HepG2 (cell line): ENCODE measurements around the gene THBS2. TPM values are rescaled to one million over a fixed set of nuclear protein-coding genes. Genes with fewer than 3 reads are reported as not detected.

ENCODE experiments used
- ATAC-seq: fragments of 200-7000 bp; cut with Tn5 transposase; 3 replicates; pipeline ENCODE4 v1.9.1; 2020; ENCODE audit warnings: mild to moderate bottlenecking, moderate library complexity
- BruUV-seq: library from RNA; stranded (reverse); fragments of 400-500 nt; replicated peaks from 2 replicates; lab custom pipeline; 2021; lab: Mats Ljungman, UMichigan
- CTCF ChIA-PET: fragments of 300-600 bp; formaldehyde crosslinking; extraction: SDS; loops from one replicate; lab custom pipeline; 2021; ENCODE audit warnings: low total read pairs, inconsistent platforms, low intra/inter-chr PET ratio; lab: Yijun Ruan, JAX
- POLR2A ChIA-PET: fragments of 350-600 bp; sonication (Branson Sonifier 250); formaldehyde crosslinking; loops from one replicate; lab custom pipeline; 2020; ENCODE audit warnings: antibody characterized with exemption, inconsistent platforms; lab: Yijun Ruan, JAX
- DNase-seq: peaks from one replicate; pipeline ENCODE4 v3.0.0-alpha.2; 2015; ENCODE audit warnings: low spot score
- FAIRE-seq: peaks from 3 replicates; lab custom pipeline; 2011; peaks lifted over from hg19 to GRCh38; lab: Jason Lieb, UNC
- H2AFZ ChIP-seq: one replicate; pipeline ENCODE4 v1.6.1; 2011; ENCODE audit warnings: low read length, inconsistent platforms
- H3K27ac ChIP-seq: fragments of 300-600 bp; 3 replicates; pipeline ENCODE4 v1.8.0; 2011; ENCODE audit warnings: mixed run types, mild to moderate bottlenecking, mixed read lengths, low read length, inconsistent platforms; ENCODE audit not compliant: insufficient read depth; ENCODE audit errors: extremely low read length
- H3K27me3 ChIP-seq, 2 experiments: fragments of 200-600 bp in 1 of 2; 2 replicates in 1 of 2; 3 replicates in 1 of 2; pipeline versions ENCODE4 v1.6.0 to v1.8.0; 2011; ENCODE audit warnings: low read length in 2 of 2, mild to moderate bottlenecking in 2 of 2, moderate library complexity in 2 of 2, inconsistent platforms in 1 of 2; ENCODE audit not compliant: insufficient read depth in 2 of 2, control insufficient read depth in 1 of 2
- H3K36me3 ChIP-seq, 2 experiments: fragments of 200-600 bp in 1 of 2; replicated peaks in 1 of 2; 2 replicates in 1 of 2; 3 replicates in 1 of 2; pipeline versions ENCODE4 v1.5.1 to v1.8.0; 2011; ENCODE audit warnings: low read length in 2 of 2, inconsistent platforms in 1 of 2; ENCODE audit not compliant: insufficient read depth in 2 of 2, control insufficient read depth in 1 of 2
- H3K4me1 ChIP-seq: 2 replicates; pipeline ENCODE4 v1.5.1; 2012; ENCODE audit warnings: low read length, inconsistent platforms; ENCODE audit not compliant: insufficient read depth
- H3K4me2 ChIP-seq: 2 replicates; pipeline ENCODE4 v1.6.0; 2011; ENCODE audit warnings: low read depth, low read length, inconsistent platforms
- H3K4me3 ChIP-seq, 3 experiments: fragments of 200-600 bp in 1 of 3; sonication (generic), shearing (Covaris generic) in 1 of 3; replicated peaks in 1 of 3; 2 replicates each; pipeline ENCODE4 v1.5.1; 2011 to 2016; ENCODE audit warnings: low read length in 3 of 3, inconsistent platforms in 2 of 3, low read depth in 2 of 3, mild to moderate bottlenecking in 2 of 3, control low read depth in 1 of 3, mixed read lengths in 1 of 3; ENCODE audit not compliant: insufficient read depth in 1 of 3
- H3K79me2 ChIP-seq: one replicate; pipeline ENCODE4 v1.6.1; 2011; ENCODE audit warnings: low read length, inconsistent platforms; ENCODE audit not compliant: insufficient read depth
- H3K9ac ChIP-seq: 2 replicates; pipeline ENCODE4 v1.6.0; 2011; ENCODE audit warnings: mild to moderate bottlenecking, low read depth, low read length, inconsistent platforms; ENCODE audit not compliant: insufficient read depth
- H3K9me3 ChIP-seq: 2 replicates; pipeline ENCODE4 v1.5.1; 2012; ENCODE audit warnings: mild to moderate bottlenecking, low read length
- H4K20me1 ChIP-seq: 2 replicates; pipeline ENCODE4 v1.6.0; 2011; ENCODE audit warnings: inconsistent platforms, mild to moderate bottlenecking, low read length, moderate library complexity; ENCODE audit not compliant: insufficient read depth
- FOSL2 ChIP-seq: sonication (generic); formaldehyde crosslinking; IDR thresholded peaks from 2 replicates; pipeline ENCODE4 v1.4.0; 2020; ENCODE audit warnings: missing genetic modification reagents
- PLRG1 ChIP-seq: fragments of 450-650 bp; conservative IDR thresholded peaks from 2 replicates; pipeline ENCODE4 v1.6.1; 2016
- SMAD9 ChIP-seq: sonication (generic); formaldehyde crosslinking; IDR thresholded peaks from 2 replicates; pipeline ENCODE4 v1.5.1; 2020; ENCODE audit warnings: mild to moderate bottlenecking, missing genetic modification reagents
- ZNF260 ChIP-seq: sonication (generic); formaldehyde crosslinking; IDR thresholded peaks from 2 replicates; pipeline ENCODE4 v1.4.0; 2020; ENCODE audit warnings: missing genetic modification reagents, low read depth, mild to moderate bottlenecking, borderline replicate concordance
- ZNF569 ChIP-seq: sonication (generic); formaldehyde crosslinking; IDR thresholded peaks from 2 replicates; pipeline ENCODE4 v1.5.0; 2020; ENCODE audit warnings: mild to moderate bottlenecking, missing genetic modification reagents, moderate library complexity, borderline replicate concordance
- WGBS: methylation state at CpG from one replicate; pipeline ENCODE4 v1.1.6; 2017; ENCODE audit warnings: low lambda C conversion rate; 5-methylcytosine and 5-hydroxymethylcytosine counted together
- in situ Hi-C: cut with HindIII; loops from 2 replicates; pipeline ENCODE4 v1.10.0; 2017; ENCODE audit warnings: low pct_unique_long_range_greater_than_20kb; ENCODE audit not compliant: extremely low pct_ligation_motif_present
- intact Hi-C: fragments of 100-400 bp; cut with micrococcal nuclease; formaldehyde crosslinking; loops from one replicate; pipeline ENCODE4 v1.10.0; 2022; ENCODE audit not compliant: unreplicated experiment
- polyA plus RNA-seq, 8 experiments: library from polyadenylated mRNA; depleted of rRNA in 3 of 8; stranded (reverse) in 7 of 8; unstranded in 1 of 8; fragments of >200 nt; fragmentation: Illumina TruSeq in 4 of 8; extraction: Trizol in 4 of 8; gene quantifications; 2 replicates each; pipeline versions ENCODE4 v1.2.1 to v1.2.3, GENCODE V29; 2011 to 2016; ENCODE audit warnings: low read depth in 4 of 8, missing spikeins in 1 of 8, mixed read lengths in 1 of 8; ENCODE audit not compliant: insufficient read depth in 1 of 8
- total RNA-seq, 5 experiments: library from RNA; depleted of rRNA; stranded (reverse); fragments of >200 nt; fragmentation: Illumina TruSeq; extraction: Trizol; gene quantifications; 2 replicates each; pipeline ENCODE4 v1.2.3, GENCODE V29; 2016; ENCODE audit warnings: low read depth in 1 of 5
- TF ChIP-seq, protein P1 (sequence below): sonication (generic); formaldehyde crosslinking; IDR thresholded peaks from 2 replicates; pipeline ENCODE4 v1.4.0; 2020; ENCODE audit warnings: mild to moderate bottlenecking, missing genetic modification reagents, borderline replicate concordance
- TF ChIP-seq, protein P2 (sequence below): sonication (generic); formaldehyde crosslinking; IDR thresholded peaks from 2 replicates; pipeline ENCODE4 v1.4.0; 2020; ENCODE audit warnings: missing genetic modification reagents
- TF ChIP-seq, protein P3 (sequence below): sonication (generic); formaldehyde crosslinking; IDR thresholded peaks from 2 replicates; pipeline ENCODE4 v1.5.0; 2020; ENCODE audit warnings: missing genetic modification reagents
- TF ChIP-seq, protein P4 (sequence below): sonication (generic); formaldehyde crosslinking; IDR thresholded peaks from 2 replicates; pipeline ENCODE4 v1.5.0; 2020; ENCODE audit warnings: mild to moderate bottlenecking, missing genetic modification reagents

THBS2 gene
- total and polyA plus RNA-seq, 2 of the 13 experiments (the other 11 are each of a cell fraction or from before 2014, with no cell fraction given) = 0.12 to 0.15 TPM

DNA sequence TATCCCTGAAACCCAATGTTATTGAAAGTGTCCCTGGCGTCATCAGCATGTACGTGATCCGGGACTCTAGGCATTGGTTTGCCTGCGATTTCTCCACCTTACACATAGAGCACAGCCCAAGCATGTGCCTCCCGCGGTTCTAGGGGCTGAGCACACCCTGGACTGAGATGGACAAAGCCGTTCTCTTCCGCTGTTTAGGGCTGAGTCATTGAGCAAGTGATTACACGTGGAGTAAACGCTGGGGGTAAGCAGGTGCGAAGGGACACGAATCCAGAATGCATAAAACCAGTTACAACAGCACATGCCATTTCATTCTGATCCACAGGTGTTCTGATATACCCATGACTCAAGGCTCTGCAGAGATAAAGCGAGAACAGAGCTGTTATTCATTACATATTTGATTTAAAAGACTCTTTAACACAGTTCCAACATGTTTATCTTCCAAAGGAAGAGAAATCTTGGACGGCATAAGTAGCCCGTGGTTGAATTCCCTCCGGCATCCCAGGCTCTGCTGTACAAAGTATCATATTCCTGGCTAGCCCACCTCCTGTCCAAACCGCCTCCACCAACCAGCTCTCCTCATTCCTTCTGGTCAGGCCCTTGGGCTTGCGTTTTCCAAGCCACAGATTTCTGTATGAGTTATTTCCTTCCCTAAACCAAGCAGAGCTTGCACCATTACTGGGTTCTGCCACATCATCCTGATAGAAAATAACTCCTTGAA, 36.1 kb upstream of the THBS2 start:
- POLR2A ChIA-PET = no interaction called here
- Histone ChIP-seq H3K79me2 (no peaks in the 10 kb centered on the region), H3K4me2 (no peak overlapping the region), H3K4me3 (no peak overlapping the region), H2AFZ (no peak overlapping the region), H3K27ac (no peak overlapping the region), H3K27me3 (no peaks in the 10 kb centered on the region), H3K4me1 (peaks cover 56% of the 10 kb centered on the region), H3K9ac (no peak overlapping the region), H4K20me1 (no peaks in the 10 kb centered on the region), H3K36me3 (no peaks in the 10 kb centered on the region), H3K9me3 (no peaks in the 10 kb centered on the region)
- CTCF ChIA-PET = no interaction called here
- DNase-seq (no peak), FAIRE-seq (no peak), ATAC-seq (no peak)
- in situ Hi-C loops (no loop called here), intact Hi-C loops (no loop called here)
- no TSS peak for BruUV-seq
- WGBS = 90% methylated on average over 18 of the region's 18 CpGs
- TF ChIP-seq, protein P1, sequence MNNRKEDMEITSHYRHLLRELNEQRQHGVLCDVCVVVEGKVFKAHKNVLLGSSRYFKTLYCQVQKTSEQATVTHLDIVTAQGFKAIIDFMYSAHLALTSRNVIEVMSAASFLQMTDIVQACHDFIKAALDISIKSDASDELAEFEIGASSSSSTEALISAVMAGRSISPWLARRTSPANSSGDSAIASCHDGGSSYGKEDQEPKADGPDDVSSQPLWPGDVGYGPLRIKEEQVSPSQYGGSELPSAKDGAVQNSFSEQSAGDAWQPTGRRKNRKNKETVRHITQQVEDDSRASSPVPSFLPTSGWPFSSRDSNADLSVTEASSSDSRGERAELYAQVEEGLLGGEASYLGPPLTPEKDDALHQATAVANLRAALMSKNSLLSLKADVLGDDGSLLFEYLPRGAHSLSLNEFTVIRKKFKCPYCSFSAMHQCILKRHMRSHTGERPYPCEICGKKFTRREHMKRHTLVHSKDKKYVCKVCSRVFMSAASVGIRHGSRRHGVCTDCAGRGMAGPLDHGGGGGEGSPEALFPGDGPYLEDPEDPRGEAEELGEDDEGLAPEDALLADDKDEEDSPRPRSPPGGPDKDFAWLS = no peak
- TF ChIP-seq, protein P2, sequence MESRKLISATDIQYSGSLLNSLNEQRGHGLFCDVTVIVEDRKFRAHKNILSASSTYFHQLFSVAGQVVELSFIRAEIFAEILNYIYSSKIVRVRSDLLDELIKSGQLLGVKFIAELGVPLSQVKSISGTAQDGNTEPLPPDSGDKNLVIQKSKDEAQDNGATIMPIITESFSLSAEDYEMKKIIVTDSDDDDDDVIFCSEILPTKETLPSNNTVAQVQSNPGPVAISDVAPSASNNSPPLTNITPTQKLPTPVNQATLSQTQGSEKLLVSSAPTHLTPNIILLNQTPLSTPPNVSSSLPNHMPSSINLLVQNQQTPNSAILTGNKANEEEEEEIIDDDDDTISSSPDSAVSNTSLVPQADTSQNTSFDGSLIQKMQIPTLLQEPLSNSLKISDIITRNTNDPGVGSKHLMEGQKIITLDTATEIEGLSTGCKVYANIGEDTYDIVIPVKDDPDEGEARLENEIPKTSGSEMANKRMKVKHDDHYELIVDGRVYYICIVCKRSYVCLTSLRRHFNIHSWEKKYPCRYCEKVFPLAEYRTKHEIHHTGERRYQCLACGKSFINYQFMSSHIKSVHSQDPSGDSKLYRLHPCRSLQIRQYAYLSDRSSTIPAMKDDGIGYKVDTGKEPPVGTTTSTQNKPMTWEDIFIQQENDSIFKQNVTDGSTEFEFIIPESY (CRISPR knock-in tag) = peak; percentile 97
- peak; percentile 55; the same call in 1 of the 2 replicates for TF ChIP-seq FOSL2

DNA sequence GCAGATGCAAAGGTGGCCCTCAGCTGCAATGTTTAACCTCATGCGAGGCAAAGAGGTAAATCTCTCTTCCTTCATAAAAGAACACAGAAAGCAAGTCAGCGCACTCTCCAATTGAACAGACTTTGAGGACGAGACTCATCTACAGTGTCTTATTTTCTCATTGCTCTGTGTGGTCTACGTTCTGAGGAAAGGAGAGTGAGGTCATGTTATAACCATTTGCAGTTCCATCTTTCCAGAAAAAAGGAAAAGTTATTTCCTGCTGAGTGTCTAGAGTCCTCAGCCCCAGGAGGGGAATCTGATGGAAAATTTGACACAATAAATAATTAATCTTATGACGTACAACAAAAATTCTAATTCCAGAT, 35.6 kb upstream of the THBS2 start:
- Histone ChIP-seq H3K4me3 (no peak overlapping the region), H3K36me3 (no peaks in the 10 kb centered on the region), H3K4me1 (peaks cover 55% of the 10 kb centered on the region), H3K79me2 (no peaks in the 10 kb centered on the region), H3K9me3 (no peaks in the 10 kb centered on the region), H4K20me1 (no peaks in the 10 kb centered on the region), H2AFZ (no peak overlapping the region), H3K9ac (no peak overlapping the region), H3K27ac (no peak overlapping the region), H3K4me2 (no peak overlapping the region), H3K27me3 (no peaks in the 10 kb centered on the region)
- ChIA-PET CTCF (no interaction called here), POLR2A (no interaction called here)
- no peak for ATAC-seq
- FAIRE-seq = no peak
- TF ChIP-seq ZNF569 (CRISPR knock-in tag) = no peak
- TF ChIP-seq, protein P3, sequence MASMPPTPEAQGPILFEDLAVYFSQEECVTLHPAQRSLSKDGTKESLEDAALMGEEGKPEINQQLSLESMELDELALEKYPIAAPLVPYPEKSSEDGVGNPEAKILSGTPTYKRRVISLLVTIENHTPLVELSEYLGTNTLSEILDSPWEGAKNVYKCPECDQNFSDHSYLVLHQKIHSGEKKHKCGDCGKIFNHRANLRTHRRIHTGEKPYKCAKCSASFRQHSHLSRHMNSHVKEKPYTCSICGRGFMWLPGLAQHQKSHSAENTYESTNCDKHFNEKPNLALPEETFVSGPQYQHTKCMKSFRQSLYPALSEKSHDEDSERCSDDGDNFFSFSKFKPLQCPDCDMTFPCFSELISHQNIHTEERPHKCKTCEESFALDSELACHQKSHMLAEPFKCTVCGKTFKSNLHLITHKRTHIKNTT = no peak
- TF ChIP-seq SMAD9 = no peak
- TF ChIP-seq ZNF260 = no peak
- no peak for TF ChIP-seq PLRG1
- TF ChIP-seq, protein P4, sequence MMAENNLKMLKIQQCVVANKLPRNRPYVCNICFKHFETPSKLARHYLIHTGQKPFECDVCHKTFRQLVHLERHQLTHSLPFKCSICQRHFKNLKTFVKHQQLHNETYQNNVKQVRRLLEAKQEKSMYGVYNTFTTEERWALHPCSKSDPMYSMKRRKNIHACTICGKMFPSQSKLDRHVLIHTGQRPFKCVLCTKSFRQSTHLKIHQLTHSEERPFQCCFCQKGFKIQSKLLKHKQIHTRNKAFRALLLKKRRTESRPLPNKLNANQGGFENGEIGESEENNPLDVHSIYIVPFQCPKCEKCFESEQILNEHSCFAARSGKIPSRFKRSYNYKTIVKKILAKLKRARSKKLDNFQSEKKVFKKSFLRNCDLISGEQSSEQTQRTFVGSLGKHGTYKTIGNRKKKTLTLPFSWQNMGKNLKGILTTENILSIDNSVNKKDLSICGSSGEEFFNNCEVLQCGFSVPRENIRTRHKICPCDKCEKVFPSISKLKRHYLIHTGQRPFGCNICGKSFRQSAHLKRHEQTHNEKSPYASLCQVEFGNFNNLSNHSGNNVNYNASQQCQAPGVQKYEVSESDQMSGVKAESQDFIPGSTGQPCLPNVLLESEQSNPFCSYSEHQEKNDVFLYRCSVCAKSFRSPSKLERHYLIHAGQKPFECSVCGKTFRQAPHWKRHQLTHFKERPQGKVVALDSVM (CRISPR knock-in tag) = no peak
- 97% methylated on average over 5 of the region's 5 CpGs for WGBS
- intact Hi-C loops = no loop called here
- DNase-seq = no peak
- no TSS peak for BruUV-seq
- in situ Hi-C loops = no loop called here
